GM19351 (cell line): ENCODE measurements around the gene PLA2G4C.

ENCODE experiments used
- ATAC-seq: cut with Tn5 transposase; IDR thresholded peaks from one replicate; pipeline ENCODE4 v1.9.1; 2021; ENCODE audit warnings: mild to moderate bottlenecking, moderate library complexity; ENCODE audit not compliant: unreplicated experiment

Gene PLA2G4C

DNA sequence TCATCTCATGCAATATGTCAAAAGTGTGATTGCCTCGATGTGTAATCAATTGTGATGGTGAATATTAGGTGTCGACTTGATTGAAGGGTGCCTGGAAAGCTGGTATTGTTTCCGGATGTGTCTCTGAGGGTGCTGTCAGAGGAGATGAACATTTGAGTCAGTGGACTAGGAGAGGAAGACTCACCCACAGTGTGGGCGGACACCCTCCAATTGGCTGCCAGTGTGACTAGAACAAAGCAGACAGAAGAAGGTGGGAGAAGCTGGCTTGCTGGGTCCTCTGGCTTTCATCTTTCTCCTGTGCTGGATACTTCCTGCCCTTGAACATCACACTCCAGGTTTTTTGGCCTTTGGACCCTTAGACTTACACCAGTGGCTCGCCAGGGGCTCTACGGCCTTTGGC is 51.3 kb downstream of the PLA2G4C start:
- ATAC-seq, result no peak

DNA sequence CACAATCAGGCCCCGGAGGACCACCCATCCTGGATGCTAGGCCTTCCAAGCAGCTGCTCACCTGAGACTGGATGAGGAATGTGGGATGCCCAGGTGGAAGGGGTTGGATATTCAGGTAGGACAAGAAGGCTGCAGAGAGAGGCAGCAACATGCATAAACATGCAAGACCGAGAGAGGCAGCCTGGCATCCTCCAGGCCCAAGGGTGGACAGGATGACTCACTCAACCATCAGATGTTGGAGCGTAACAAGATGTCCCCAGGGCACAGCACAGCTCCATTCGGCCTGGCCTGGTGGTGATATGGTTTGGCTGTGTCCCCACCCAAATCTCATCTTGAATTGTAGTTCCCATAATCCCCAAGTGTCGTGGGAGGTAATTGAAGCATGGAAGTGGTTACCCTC is 56.8 kb downstream of the PLA2G4C start:
- no peak for ATAC-seq

DNA sequence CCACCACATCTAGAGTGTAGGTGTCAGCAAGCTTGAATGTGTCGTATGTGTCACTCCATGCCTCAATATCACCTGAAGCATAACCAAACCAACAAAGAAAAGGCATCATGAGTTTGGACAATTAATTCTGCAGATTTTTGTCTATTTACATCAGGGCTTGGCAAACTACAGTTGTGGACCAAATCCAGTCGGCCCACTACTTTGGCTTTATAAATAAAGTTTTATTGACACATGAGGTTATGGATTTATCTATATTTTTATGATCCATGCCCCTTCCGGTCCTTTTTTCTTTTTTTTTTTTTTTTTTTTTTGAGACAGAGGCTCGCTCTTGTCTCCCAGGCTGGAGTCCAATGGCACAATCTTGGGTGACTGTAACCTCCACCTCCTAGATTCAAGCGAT is 57.5 kb downstream of the PLA2G4C start:
- no peak for ATAC-seq

DNA sequence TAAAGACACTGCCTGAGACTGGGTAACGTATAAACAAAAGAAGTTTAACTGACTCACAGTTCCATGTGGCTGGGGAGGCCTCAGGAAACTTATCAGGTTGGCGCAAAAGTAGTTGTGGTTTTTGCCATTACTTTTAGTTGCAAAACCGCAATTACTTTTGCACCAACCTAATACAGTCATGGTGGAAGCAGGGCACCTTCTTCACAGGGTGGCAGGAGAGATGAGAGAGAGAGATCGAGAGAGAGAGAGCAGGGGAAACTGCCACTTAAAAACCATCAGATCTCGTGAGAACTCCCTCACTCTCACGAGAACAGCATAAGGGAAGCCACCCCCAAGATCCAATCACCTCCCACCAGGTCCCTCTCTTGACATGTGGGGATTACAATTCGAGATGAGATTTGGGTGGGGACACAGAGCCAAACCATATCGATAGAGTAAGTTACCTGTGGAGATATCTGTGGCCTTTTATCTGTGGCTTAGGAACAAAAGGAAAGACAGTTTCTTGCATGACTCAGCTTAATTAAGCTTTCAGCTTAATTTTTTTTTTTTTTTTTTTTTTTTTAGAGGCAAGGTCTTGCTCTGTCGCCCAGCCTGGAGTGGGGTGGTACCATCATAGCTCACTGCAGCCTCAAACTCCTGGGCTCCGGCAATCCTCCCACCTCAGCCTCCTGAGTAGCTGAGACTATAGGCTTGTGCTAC is 59.1 kb downstream of the PLA2G4C start:
- ATAC-seq, result no peak

DNA sequence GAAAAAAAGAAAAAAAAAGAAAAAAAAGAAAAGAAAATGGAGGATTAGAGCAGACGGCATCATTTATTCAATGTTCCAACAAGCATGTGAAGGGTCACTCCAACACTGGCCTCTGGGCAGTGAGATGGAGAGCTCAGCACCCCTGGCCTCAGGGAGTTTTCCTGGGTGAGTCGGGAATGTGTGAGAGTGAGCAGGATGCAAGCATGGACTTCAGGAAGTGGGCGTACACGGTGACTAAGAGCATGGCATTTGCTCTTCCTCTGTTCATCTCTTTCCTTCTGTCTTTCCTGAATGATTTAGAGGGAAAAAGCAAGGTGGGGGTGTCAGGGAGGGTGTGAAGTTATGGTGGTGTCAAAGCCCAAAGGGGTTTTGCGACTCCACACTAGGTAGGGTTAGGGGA is 66.1 kb downstream of the PLA2G4C start:
- ATAC-seq, result no peak

DNA sequence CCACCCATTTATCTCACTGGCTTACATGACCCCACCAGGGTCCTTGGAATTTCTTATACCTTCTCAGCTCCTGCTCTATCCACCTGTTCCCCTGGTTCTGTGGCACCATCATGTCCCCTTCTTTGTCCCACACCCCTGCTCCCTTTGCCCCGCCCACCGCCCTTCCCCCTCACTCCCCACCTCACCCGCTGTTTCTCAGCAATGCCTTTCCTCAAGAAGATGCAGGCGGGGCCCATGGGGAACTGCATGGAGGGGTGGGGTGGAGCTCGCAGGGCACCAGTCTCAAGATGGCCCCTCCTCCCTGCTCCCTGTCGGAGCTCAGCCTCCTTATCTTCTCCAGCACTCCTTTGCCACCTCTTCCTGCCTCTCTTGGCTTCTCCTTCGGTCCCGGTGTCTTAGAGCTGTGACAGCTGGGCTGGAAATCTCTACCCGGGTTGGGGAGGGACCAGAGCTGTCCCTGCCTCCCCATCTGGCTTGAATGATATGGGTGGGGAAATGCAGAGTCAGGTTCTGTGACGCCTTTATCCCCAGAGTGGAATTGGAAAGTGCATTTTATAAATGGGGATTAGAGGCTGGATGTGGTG is 66.8 kb downstream of the PLA2G4C start, which contains the start of gene CABP5:
CABP5 (minus strand) TSS at position 405 of the 584 bp plus-strand sequence; CDS start at position 248, 157 bp downstream.
- no peak for ATAC-seq

DNA sequence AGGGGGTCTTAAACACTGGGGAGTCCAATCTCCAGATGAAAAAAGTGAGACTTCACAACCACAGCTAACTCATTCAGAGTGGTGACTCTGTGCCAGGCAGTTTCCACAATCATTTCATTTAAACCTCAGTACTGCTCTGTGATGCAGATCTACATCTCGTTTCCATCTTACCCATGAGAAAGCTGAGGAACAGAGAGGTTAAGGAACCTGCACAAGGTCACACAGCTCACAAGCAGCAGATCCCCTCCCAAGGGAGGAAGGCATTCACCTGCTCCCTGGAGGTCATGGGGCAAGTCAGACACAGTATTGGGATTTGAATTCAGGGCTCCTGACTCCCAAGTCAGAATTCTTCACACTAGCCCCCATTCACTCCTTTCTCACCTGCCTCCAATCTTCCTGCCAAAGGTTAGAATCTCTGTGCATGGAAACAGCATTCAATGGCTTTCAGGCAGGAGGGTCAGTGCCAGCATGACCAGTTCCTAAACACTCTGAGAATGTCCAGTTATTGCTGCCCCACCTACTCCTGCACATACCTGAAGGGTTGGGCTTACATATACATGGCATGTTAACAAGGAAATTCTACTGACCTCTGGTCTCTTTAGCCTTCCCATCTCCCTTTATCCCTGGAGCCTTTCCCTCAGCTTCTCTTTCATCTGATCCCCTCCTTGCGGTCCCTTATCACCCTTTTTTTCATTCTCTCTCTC is 68.6 kb downstream of the PLA2G4C start:
- ATAC-seq, result no peak

DNA sequence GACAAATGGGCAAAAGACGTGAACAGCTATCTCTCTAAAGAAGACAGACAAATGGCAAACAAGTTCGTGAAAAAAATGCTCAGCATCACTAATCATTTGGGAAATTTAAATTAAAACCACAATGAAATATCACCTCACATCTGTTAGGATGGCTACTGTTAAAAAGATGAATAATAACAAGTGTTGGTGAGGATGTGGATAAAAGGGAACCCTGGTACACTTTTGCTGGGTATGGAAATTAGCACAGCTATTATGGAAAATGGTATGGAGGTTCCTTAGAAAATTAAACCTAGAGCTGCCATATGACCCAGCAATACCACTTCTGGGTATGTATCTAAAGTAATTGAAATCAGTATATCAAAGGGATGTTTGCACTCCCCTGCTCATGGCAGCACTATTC is 73.9 kb downstream of the PLA2G4C start:
- ATAC-seq, result no peak

DNA sequence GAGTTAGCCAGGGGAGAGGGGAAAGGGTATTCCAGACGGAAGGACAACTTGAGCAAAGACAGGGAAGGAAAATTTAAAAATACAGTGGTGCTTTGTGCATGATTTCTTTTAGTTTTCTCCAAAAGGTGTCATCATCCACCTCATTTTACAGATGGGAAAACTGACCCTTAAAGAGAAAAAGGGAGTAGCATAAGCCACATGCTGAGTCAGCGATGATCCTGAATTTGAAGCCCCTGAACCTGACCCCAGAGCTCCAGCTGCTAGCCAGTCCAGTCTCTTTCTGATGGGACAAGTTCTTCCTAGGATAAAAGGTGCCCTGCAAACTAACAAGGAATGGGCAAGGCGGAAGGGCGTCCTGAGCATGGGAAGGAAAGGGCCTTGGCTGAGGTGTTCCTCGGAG is 77.0 kb downstream of the PLA2G4C start:
- no peak for ATAC-seq

DNA sequence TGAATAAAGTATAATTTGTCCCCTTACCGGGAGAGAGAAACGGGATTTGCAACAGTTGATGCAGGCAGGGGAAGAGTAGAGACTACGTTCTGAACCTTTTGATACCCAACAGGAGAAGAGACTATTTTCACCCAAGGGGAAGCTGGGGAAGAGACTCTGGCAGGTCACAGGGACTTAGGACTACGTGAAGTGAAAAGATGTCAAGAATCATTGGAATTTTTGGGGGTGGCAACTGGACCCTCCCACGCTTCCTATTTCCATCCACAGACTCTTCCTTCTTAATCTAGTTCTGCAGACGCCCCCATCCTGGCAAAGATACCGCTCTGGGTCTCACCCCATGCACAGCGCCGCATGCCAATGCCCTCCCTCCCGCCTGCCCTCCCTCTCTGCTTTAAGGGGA is 80.5 kb downstream of the PLA2G4C start:
- ATAC-seq, result no peak

DNA sequence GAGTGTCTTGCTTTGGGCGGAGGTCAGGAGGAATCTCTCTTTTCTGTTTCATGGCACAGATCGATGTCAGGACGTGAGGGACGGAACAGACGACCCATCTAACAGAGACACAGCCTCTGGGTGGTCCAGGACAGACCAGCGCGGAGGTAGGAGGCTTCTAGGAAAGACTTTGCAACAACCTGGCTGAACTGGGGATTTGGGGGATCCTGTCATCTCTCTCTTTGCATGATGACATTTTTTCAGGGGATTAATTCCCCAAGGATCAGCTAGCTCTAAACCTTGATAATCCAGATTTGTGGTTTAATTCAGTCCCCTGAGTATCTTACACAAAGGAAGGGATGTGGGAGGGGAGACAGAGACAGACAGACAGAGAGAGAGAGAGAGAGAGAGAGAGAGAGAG is 81.2 kb downstream of the PLA2G4C start:
- no peak for ATAC-seq

DNA sequence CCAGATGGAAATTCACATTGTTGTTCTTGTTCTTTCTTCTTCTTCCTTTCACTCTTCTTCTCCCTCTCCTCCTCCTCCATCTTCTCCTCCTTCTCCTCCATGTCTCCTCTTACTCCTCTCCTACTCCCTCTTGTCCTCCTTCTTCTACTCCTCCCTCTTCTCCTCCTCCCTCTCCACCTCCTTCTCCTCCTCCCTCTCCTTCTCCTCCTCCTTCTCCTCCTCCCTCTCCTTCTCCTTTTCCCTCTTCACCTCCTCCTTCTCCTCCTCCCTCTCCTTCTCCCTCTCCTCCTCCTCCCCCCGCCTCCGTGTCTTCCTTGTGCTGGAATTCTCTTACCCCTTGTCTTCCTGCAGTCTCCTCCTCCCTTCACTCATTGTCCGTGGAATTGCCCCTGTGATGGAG is 85.1 kb downstream of the PLA2G4C start:
- ATAC-seq, result no peak

DNA sequence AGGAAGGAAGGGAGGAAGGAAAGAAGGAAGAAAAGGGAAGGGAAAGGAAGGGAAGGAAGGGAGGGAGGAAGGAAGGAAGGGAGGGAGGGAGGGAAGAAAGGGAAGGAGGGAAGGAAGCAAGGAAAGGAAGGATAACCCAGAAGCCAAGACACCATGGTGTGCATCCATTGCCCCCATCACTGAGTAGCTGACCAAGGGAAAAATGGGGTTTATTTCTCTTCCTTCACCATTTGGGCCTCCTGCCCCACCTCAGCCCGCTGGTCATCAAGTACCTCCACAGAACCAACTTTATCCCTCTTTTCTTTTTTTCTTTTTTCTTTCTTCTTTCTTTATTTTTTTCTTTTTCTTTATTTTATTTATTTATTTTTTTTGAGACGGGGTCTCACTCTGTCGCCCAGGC is 87.1 kb downstream of the PLA2G4C start:
- no peak for ATAC-seq

DNA sequence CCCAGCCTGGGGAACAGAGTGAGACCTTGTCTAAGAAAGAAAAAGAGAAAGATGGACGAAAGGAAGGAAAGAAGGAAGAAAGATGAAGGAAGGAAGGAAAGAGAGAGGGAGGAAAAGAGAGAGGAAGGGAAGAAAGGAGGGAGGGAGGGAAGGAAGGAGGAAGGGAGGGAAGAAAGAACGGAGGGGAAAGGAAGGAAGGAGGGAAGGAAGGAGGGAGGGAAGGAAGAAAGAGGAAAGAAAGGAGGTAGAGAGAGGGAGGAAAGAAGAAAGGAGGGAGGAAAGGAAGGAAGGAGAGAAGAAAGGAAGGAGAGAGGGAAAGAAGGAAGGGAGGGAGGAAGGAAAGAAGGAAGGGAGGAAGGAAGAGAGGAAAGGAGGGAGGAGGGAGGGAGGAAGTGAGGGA is 87.6 kb downstream of the PLA2G4C start:
- no peak for ATAC-seq

DNA sequence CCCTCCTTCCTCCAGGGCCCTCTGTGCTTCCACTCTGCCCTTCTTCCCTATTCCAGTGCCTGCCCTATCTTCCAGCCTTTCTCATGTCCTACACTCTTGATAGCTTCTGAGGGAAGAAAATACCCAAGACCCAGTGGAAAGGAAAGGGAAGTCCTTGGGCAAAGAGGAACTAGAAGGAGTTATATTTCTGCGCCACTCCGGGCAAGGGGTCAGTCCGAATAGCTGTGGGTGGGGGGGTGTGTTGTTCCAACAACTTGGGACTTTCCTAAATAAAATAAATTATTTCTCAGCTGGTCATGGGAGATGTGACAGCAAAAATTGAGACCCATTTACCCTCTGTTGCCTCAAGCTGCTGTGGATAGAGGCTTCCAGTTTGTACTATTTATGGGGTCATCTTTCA is 89.9 kb downstream of the PLA2G4C start:
- no peak for ATAC-seq

DNA sequence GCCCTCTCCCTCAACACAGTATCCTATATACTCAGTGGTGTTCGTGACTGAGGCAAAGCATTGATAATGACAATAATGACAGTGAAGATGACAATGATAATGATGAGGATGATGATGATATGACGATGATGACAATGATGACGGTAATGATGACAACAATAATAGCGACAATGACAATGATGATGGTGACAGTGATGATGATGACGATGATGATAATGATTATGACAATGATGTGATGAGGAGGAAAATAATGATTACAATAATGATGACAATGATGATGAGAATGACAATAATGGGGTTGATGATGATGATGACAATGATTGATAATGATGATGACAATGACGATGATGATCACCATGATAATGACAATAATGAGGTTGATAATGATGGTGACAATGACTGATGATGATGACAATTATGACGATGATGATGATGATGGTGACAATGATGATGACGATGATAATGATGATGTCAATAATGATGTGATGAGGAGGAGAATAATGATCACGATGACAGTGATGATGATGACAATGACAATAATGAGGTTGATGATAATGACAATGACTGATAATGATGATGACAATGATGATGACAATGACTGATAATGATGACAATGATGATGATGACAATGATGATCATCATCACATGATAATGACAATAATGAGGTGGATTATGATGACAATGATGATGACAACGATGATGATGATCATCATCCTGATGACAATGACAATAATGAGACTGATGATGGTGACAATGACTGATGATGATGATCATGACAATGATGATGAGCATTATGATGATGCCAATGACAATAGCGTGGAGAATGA is 99.5 kb downstream of the PLA2G4C start:
- no peak for ATAC-seq

DNA sequence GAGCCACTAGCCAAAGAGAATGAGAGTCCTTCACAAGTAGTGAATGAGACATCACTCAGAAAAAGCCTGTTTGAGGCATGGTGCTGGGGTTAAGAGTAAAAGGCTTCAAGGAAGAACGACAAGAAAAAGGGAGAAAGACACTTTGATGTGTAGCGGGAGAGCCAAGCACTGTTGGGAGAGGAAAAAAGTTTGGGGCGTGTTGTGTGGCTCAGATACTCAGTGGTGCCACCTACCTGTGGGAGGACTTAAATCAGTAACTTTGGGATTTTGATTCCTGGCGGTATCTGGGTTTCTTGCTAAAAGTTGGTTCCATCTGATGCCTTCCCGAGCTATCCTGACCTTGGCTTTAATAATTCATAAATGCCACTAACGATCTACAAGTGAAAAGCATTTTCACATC is 103.9 kb downstream of the PLA2G4C start:
- ATAC-seq, result no peak

DNA sequence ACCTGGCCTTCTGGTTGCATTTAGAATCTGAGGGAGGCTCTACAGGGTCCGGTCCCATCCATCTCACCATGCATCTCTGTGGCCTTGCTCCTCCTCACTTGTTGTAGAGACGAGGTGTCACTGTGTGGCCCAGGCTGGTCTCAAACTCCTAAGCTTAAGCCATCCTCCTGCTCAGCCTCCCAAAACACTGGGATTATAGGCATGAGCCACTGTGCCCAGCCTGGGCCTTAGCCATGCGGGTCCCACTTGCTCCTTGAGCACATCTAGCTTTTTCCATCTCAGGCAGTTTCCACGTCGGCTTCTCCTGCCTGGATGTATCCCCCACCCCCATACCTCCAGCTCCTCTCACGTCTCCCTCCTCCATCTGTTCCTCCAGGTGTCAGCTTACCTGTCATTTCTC is 106.4 kb downstream of the PLA2G4C start:
- no peak for ATAC-seq

DNA sequence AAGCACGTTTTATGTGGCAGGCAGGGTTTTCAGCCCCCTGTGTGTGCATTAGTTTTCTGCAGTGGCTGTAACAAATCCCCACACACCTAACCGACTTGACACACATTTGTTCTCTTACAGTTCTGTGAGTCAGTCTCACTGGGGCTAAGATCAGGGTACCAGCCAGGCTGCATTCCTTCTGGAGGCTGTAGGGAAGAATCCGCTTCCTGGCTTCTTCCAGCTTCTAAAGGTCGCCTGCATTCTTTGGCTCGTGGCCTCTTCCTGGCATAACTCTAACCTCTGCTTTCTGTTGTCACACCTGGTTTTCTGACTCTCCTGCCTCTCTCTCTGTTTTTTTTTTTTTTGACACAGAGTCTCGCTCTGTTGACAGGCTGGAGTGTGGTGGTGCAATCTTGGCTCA is 109.8 kb downstream of the PLA2G4C start:
- no peak for ATAC-seq

DNA sequence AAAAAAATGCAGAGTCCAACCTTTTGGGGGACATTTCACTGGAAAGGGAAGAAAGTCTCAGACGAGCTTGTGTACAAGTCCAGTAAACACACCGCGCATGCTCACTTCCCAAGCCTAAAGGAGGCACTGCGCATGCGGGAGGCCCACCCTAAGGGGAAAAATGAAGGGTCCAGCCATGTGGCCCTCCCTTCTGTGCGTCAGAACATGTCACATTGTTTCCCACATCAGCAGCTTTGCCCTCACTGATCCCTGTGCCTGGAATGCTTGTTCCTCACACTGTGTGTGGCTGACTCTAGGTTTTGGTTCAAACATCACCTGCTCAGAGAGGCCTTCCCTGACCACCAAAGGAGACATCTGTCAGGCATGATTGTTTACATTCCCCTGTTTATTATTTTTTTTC is 111.8 kb downstream of the PLA2G4C start:
- ATAC-seq, result no peak
